22Rv1 (cell line): ENCODE data around the gene RNF38.

Source experiments
- ZFX ChIP-seq: fragments of 450-650 bp; IDR thresholded peaks from 2 replicates; pipeline ENCODE4 v1.6.1; 2017; ENCODE audit warnings: antibody characterized with exemption, borderline replicate concordance
- TF ChIP-seq, protein P1 (sequence below): fragments of 450-650 bp; IDR thresholded peaks from 2 replicates; pipeline ENCODE4 v1.5.1; 2017; ENCODE audit warnings: mild to moderate bottlenecking

DNA sequence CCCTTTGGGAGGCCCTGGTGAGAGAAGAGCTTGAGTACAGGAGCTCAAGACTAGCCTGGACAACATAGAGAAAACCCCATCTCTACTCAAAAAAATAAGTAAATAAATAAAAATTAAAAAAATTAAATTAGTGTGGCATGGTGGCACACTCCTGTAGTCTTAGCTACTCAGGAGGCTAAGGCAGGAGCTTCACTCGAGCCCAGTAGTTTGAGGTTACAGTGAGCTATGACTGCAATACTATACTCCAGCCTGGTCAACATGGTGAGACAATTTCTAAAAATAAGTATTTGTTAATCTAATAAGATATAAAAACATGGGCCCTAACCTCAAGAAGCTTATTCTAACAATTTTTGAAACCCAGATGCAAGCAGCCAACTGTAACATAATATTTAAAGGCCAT, 7.6 kb downstream of the RNF38 start:
- TF ChIP-seq, protein P1, sequence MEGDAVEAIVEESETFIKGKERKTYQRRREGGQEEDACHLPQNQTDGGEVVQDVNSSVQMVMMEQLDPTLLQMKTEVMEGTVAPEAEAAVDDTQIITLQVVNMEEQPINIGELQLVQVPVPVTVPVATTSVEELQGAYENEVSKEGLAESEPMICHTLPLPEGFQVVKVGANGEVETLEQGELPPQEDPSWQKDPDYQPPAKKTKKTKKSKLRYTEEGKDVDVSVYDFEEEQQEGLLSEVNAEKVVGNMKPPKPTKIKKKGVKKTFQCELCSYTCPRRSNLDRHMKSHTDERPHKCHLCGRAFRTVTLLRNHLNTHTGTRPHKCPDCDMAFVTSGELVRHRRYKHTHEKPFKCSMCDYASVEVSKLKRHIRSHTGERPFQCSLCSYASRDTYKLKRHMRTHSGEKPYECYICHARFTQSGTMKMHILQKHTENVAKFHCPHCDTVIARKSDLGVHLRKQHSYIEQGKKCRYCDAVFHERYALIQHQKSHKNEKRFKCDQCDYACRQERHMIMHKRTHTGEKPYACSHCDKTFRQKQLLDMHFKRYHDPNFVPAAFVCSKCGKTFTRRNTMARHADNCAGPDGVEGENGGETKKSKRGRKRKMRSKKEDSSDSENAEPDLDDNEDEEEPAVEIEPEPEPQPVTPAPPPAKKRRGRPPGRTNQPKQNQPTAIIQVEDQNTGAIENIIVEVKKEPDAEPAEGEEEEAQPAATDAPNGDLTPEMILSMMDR: no peak
- no peak for TF ChIP-seq ZFX
